Medulla oblongata (tissue), 1 donor: ENCODE measurements around the gene MOSMO.
A peak's percentile ranks its signal among the peaks of the same experiment; 100 is the strongest.
"Not testable (repeated sequence)": the region's sequence is repeated elsewhere in the genome, so short reads cannot be mapped to it uniquely, and the experiment has no call there.

Experiments
- DNase-seq: peaks from one replicate; pipeline ENCODE4 v3.0.0-alpha.2; 2015; ENCODE audit errors: extremely low spot score

MOSMO gene

DNA sequence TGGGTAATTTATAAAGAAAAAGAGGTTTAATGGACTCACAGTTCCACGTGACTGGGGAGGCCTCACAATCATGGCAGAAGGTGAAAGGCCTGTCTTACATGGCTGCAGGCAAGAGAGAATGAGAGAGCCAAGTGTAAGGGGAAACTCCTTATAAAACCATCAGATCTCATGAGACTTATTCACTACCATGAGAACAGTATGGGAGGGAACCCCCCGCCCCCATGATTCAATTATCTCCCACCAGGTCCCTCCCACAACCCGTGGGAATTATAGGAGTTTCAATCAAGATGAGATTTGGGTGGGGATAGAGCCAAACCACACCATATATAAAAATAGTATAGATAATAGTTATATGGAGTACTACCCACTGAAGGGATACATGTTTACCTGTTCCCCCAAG lies 36.0 kb downstream of the MOSMO start:
- not testable (repeated sequence) for DNase-seq

DNA sequence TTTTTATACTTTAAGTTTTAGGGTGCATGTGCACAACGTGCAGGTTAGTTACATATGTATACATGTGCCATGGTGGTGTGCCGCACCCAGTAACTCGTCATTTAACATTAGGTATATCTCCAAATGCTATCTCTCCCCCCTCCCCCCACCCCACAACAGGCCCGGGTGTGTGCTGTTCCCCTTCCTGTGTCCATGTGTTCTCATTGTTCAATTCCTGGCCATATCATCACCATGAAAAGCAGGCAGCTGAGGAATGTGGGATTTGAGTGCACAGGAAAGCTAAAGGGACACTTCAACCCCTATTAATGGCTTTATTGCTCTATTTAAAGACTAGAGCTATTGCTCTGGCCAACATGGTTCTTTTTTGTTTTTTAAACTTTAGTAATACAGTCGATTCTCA lies 38.0 kb downstream of the MOSMO start:
- DNase-seq, result not testable (repeated sequence)

DNA sequence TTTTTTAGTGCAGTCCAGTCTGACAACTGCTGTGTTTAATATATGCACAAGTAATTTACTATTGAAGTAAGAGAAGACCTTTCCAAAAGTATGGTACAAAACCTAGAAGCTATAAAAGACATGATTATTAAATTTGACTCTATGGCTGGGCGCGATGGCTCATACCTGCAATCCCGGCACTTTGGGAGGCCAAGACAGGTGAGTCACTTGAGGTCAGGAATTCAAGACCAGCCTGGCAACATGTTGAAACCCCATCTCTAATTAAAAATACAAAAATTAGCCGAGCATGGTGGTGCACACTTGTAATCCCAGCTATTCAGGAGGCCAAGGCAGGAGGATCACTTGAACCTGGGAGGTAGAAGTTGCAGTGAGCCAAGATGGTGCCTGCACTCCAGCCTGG lies 43.1 kb downstream of the MOSMO start:
- DNase-seq, result no peak

DNA sequence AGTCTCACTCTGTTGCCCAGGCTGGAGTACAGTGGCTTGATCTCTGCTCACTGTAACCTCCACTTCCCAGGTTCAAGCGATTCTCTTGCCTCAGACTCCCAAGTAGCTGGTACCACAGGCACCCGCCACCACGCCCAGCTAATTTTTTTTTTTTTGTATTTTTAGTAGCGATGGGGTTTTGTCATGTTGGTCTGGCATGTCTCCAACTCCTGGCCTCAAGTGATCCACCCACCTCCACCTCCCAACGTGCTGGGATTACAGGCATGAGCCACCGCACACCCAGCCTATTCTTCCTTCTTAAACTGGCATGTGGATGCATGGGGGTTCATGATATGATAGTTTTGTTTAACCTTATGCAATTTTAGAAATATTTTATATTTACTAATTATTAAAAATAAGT lies 45.1 kb downstream of the MOSMO start:
- no peak for DNase-seq

DNA sequence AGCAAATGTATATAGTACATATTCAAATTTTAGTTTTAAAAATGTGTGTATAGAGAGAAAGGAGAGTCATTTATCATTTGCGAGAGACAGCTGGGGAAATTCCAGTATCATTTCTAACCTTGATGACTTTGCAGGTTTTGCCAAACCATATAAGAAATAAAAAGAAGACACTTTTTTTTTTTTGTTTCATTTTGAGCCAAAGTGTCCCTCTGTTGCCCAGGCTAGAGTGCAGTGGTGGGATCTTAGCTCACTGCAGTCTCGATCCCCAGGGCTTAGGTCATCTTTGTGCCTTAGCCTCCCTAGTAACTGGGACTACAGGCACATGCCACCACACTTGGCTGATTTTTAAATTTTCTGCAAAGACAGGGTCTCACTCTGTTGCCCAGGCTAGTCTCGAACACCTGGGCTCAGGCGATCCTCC lies 46.0 kb downstream of the MOSMO start:
- DNase-seq, result no peak

DNA sequence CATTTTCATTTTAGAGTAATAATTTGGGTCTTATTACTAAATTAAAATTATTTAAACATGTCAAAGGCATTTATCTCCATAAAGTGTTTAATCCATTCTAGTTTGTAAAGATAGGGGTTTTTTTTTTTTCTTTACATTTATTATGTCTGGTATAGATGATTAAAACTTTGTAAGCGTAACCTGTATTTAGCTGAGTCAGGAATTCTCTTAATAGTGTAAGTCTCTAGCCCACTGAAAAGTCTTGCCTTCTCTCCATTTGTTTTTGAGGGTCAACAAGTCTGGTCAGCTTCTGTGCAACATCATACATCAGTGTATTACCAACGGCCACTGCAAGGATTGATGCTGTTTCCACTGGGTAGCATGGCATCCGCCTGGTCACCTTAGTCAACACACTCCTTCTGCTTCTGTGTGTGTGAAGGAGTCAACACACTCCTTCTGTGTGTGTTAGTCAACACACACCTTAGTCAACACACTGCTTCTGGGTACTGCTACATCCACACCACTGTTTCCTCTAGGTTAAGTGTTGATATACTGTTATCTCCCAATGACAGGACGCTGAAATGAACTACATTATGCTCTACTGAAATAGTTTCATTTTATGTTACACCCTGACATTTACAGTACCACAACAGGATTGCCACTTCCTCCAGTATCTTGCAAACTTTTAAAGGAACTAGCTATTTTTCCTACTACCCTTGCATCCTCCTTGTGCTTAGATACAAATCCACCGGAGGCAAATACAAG lies 47.1 kb downstream of the MOSMO start:
- no peak for DNase-seq

DNA sequence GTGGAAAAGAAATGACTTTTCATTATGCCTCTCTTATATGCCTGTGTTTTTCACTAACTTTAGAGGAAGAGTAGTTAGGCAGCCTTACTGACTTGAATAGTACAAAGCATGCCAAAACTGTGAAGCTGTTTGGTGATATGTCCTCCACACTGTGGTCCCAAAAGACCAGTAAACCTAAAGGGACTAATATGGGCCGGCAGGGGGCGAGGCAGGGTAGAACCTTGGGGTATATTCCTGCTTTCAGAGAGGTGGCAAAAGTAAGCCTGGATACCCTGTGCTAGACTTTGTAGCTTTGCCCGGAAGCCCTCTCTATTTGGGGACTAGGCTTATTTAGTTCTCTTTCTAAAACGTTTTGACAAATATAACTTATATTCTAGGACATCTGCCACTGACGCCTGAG lies 48.0 kb downstream of the MOSMO start:
- DNase-seq, result no peak

DNA sequence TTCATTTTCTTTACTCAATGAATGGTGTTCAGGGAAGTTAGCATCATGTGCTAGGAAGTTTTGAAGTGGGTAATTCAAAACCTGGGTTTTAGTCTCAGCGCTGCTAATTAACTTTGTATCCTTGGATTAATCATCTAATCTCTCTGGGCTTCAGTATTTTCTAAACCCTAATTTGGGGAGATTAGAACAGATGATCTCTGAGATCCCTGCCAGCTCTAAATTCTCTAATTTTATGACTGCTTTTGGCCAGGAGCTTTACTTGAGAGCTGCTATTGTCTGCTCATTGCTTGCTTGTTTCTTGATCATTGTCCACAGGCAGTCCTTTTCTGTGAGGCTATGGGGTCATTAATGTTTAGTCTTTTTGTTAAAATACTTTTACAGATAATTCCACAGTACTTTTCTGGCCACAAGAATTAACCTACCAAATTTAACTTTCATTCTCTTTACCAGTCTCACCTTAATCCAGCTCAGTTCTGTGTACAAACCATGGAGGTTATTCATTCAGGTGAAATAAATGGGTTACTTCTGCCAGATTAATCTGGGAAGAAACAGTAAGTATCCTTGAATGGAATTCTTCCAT lies 56.1 kb downstream of the MOSMO start:
- no peak for DNase-seq

DNA sequence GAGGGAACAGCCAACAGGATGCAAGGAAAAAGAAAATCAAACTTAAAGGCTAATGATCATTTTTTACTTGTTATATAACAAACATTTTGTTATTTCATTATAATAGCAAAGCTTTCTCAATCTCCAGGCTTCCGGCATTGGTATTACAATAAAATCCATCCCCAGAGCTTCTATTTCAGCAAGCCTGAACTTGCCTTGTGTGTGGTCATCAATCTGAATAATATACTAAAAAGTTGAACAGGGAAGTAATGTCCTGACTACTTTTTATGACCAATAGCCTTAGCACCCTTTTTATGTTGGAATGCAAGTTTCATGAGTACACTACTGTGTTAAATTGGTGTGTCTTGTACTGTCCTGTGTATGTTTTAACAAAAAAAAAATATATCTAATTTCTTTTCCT lies 57.3 kb downstream of the MOSMO start:
- no peak for DNase-seq

DNA sequence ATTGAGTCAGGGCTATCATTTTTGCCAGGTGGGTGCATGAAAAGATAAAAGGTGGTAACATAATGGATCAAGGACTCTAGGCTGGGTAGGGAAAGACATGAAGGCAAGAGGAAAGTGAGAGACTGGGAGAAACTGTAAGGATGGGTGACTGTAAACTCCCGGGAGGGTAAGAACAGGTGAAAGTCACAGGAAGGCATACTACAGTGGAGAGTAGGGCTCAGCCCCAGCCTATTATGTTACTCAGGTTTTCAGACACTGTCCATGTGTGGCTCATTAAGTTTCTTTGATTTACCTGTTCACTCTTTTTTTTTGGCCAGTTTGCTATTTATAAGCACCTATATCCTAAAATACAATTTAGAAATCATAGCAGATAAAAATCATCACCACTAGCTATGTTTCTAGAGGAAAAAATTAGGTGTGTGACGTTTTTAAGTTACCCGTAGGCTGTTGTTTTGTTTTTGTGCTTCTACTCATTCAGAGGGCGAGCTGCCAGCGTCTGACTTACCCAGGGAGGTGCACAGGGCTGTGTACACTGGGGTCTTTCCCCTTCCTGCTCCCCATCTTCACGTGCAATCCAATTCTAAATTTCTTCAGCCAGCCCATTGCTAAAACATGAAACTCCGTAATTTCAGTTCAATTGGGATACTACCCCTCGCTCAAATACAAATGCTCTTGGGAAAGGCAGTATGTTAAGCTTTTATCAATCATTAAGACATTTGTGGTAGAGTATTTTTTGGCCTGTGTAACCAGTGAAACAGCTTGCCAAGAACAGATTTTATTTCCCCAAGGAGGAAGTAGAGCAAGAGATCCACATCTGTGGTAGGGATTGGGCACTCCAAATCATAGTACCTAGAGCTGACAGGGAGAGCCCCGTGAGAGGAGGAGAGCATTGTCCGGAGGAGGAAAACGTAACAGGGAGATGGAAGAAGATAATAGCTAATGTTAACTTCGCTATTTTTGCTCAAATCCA lies 62.7 kb downstream of the MOSMO start:
- DNase-seq, result no peak

DNA sequence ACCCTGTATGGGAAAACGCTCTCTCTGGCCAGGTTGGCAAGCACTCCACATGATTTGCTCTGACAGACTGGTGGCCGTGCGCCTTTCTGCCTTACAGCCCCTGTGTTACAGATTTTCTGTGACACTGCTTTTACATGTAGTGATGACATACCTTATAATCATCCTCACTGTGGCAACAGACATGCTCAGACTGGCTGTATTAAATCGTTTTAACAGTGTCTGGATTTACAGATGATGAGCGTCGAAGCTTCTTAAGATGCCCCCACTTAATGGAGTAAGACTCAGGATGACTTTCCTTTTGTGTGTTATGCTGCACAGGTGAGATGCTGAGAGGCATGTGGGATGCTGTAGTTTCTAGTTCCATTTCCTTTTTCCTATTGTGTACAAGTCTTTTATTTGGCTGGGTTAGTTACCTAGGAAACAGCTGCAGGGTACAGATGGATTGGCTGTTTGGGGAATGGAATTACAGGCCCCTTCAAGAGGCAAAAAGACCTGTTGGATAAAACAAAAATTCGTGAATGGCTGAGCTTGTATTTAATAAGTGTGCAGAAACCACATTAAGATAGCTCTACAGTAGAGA lies 63.5 kb downstream of the MOSMO start:
- no peak for DNase-seq

DNA sequence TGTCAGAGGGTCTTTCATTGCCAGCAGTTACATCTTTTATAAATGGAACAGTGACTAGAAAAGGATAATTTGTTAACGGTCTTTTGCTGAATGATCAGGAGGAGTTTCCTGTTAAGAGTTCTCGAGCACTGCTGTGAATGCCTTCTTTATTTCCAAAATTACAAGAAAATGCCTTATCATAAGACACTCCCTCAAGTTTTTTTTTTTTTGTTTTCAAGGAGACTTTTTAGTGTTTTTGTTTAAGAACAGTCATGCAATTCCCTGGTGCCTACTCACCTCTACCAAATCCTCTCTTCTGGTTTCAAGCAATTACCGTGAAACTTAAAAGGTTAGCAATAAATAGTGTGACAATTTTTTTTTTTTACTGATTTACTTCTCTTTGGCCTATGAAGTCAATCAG lies 65.4 kb downstream of the MOSMO start:
- no peak for DNase-seq

DNA sequence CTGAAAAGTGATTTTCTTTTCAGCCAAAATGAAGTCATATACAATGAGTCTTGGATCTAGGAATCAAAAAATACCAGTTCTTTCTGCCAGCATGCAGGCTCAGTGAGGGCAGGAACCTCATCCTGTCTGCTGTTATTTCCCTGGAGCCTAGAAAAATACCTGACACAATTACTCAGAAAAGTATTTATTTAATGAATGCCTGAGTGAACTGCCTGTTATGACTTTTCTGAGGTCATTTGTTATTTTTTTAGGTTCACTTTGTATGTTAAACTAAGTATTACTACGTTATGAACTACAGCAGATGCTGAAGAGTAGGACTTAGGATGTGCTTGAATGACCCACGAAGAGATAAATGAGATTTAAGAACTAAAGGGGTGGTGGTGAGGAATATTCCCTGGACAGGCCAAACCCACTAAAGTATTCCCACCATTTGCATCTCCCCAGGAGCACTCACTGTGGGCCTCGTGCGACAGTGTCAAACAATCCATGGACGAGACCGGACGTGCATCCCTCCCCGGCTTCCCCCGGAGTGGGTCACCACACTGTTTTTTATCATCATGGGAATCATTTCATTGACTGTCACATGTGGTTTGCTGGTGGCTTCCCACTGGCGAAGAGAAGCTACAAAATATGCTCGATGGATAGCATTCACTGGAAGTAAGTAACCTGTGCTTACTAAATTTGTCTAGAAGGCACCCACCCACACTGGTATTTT lies 67.3 kb downstream of the MOSMO start:
- DNase-seq, result no peak

DNA sequence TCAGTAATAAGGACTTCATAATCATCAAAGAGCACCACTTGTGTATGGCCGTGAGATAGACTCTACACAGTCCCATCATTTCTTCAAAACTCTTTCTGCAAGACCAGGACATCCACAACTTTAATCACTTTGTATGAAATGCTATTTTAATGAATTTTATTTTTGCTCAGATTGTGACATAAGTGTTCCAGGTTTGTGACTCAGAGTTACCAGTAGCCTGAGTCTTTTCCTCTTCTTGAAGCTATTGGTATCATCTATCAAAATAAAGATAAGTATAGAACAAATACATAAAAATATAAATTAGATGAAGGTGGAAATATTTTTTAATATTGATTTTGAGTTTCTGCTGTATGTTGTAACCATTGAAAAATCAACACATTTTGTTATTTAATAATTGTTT lies 67.9 kb downstream of the MOSMO start:
- DNase-seq, result no peak

DNA sequence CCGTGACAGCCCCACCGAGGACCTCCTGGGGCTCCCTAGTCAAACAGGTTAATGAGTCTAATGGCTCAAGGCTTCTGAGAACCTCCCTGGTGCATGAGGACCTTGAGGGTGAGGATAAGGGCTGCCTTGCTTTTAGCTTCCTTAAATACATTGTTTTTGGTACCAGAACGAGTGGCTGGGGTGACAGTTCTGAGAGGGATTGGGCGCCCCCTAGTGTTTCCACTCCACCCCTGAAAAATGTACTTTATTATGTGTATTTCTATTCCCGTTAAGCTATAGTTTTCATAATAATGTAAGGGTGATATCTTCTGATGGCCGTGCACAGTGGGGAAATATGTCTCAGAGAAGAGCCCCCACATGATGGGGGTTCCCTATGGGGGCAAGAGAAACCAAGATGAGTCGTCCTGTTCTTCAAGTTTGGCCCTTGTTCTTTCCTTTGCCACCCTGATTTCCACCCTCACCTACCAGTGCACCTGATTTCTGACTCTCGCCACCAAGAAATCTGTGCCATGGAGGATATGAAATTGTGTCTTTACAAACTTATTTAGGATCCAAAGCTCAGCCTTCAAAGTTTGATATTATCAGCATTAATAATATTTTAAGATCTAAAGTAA lies 69.9 kb downstream of the MOSMO start:
- peak; percentile 66 for DNase-seq

DNA sequence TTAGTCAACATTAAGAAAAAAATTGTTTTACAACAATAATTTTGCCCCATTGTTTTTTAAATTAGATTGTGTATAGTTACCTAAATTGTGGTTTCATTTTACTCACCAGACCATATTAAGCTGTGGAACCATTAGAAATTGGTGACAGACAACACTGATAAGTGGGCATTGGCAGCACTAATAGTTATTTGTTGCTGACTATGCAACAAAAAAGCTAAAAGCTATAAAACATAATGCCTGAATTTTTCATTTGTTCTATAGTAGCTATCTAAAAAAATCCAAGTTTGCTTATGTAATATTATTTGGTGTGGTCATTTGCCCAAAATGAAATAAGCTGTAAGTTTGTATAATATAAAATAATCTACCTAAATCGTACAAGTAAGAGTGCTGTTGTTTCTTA lies 70.7 kb downstream of the MOSMO start:
- no peak for DNase-seq

DNA sequence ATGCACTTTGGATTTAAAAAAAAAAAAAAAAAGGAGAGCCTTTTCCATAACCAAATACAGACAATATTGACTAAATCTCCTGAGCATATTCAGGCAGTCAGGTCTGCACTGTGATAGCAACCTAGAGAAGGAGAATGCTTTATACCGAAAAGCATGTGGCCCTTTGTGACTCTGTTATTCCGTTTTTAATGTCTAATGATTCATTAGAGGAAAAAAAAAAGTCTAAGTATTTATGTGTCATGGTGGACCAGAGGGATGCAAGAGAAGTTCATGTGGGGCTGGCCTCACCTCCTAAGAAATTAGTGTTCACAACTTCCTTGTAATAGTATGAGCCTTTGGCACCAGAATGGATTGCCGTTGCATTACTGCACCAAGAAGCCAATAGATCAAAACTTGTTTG lies 73.1 kb downstream of the MOSMO start:
- no peak for DNase-seq

DNA sequence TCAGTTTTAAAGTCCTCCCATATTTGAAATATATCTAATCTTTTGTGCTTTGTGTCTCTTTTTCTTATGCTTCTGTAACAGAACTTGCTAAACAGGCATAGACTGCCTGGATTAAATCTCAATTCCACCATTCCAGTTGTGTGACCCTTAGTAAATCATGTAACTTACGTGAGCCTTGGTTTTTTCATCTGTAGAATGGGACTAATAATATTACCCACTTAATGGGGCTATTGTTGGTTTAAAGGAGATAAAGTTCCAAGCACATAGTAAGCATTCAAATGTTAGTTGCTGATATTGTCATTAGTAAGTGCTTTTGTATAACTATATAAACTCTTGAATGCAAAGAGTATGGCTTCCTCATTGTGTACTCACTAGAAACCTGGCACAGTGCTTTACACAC lies 78.5 kb downstream of the MOSMO start:
- DNase-seq, result no peak

DNA sequence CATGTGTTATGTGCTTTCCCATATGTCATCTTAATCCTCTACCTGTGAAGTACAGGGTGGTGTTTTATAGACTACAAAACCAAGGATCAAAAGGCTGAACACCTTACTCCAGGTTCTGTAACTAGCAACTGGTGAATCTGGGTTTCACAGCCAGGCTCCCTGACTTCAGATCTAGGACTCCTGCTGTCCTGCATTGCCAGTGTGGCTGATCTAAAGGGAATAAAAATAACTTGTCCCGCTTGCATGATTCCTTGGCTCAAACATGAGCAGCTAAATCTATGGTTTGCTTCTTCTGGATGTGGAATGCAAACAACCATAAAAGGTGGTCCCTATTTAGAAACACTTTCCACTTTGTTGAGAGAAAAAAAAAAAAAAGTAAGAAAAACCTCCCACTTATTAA lies 80.7 kb downstream of the MOSMO start:
- no peak for DNase-seq

DNA sequence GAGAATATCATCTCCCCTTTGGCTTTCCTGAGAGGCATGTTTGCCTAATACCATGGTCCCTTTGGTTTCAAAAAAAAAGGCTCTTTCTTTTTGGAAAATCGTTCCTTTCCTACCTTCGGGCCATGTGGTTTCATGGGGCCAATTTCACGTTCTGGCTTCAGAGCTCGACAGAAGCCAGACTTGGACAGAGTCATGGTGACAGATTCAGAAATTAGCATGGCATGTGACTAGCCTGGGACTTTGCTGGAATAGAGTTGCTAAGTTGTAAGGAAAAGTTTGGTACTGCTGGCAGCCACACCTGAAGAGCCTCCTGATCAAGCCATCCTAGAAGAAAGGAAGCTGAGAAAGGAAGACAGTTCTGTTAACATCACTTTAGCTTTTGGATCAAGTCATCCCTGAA lies 82.0 kb downstream of the MOSMO start:
- peak; percentile 16 for DNase-seq

DNA sequence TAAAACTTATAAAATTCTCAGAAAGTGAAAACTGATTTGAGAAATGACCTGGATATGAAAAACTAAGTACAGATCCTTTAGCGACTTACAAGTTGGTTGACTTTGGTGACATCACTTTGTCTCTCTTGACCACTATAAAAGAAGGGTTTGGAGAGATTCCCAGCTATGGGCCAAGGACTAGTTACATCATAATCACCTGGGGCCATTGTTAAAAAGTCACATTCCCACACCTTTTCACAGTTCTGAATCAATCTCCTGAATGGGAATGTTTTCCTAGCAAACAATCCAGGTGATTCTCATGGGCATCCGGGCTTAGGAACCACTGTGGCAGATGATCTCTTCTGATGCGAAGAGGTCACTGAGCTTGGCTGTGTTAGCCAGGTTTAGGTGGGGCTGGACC lies 83.8 kb downstream of the MOSMO start:
- no peak for DNase-seq
